ENCODE data around the gene TNFRSF18. TPM values are rescaled to one million over a fixed set of nuclear protein-coding genes. Genes with fewer than 3 reads are reported as not detected.

TNFRSF18 gene
- total RNA-seq, 1 donor from 2014 or later, result not detected

DNA sequence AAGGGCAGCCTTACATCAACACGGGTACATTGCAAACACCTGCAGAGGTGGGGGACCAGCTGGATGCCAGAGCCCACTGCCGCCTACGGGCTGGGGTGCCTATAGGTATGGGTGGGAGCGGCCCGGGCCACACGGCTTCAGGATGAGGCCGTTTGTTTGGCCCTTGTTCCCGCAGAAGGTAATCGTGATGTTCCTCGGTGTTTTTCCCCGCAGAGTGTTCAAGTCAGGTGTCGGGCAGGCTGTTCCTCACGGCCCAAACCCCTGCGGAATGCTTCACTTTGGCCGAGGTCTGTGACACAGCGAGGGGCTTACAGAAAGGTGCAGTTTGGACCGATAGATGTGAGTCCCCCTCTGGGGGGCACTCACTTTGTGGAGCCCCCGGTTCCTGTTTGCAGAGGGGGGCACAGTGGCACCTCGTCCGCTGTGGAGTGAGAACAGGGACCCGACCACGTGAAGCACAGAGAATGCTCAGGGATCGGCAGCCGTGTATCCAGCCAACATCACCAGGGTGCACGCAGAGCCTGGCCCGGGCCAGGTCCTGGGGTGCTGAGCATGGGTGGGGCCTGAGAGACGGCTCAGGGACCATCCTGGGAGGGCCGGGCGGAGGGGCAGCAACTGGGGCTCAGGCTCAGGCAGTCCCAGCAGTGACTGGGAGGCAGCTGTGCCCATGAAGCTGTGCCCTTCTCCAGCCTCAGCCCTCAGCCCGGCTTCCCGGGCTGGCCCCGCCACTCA, 33.2 kb downstream of the TNFRSF18 start:
- TF ChIP-seq, protein P1, sequence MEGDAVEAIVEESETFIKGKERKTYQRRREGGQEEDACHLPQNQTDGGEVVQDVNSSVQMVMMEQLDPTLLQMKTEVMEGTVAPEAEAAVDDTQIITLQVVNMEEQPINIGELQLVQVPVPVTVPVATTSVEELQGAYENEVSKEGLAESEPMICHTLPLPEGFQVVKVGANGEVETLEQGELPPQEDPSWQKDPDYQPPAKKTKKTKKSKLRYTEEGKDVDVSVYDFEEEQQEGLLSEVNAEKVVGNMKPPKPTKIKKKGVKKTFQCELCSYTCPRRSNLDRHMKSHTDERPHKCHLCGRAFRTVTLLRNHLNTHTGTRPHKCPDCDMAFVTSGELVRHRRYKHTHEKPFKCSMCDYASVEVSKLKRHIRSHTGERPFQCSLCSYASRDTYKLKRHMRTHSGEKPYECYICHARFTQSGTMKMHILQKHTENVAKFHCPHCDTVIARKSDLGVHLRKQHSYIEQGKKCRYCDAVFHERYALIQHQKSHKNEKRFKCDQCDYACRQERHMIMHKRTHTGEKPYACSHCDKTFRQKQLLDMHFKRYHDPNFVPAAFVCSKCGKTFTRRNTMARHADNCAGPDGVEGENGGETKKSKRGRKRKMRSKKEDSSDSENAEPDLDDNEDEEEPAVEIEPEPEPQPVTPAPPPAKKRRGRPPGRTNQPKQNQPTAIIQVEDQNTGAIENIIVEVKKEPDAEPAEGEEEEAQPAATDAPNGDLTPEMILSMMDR (IDR thresholded peaks at IDR 0.05; ENCODE audit: unreplicated experiment), result no peak
- DNase-seq (ENCODE audit: low spot score), result no peak
- no peaks in the 10 kb centered on the region for H3K4me1 Mint-ChIP-seq (ENCODE audit: unreplicated experiment)
- no peak overlapping the region for H3K4me3 Mint-ChIP-seq (ENCODE audit: unreplicated experiment)
- peaks cover 4% of the 10 kb centered on the region for H3K36me3 Mint-ChIP-seq (ENCODE audit: low read depth, unreplicated experiment)
- H3K27ac Mint-ChIP-seq (ENCODE audit: unreplicated experiment), result no peak overlapping the region
- H3K9me3 Mint-ChIP-seq (ENCODE audit: unreplicated experiment), result no peaks in the 10 kb centered on the region
- H3K27me3 Mint-ChIP-seq (ENCODE audit: unreplicated experiment), result no peaks in the 10 kb centered on the region

DNA sequence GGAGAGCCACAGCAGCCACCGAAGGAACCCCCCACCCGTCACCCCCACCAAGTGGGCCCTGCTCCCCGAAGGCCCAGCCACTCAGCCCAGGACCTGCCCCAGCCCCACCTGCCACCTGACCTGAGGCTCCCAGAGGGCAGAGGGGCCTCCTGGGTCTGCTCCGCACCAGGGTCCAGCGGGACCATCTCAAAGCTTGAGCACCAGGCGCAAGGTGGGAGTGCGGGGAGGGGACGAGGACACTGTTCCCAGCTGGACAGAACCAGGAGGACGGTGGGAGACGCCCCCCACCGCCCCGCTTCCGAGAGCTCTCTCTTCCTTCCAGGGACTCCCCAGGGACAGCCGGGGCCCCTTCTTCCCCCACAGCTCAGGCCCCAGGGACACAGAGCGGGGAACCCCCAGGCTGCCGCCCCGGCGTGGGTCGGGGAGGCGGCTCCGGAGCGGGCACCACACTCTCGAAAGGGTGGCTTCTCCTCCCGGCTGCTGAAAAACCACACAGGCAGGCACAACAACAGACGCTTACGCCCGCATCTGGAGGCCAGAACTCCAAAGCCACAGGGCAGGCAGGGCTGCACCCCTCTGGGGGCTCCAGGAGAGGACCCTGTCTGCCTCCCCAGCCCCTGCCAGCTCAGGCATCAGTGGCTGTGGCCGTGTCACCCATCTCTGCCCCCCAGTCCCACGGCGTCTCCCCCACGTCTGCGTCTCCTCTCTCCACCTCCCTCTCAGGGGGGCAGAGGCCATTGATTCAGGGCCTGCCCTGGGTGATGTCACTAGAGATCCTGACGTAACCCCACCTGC, 34.6 kb downstream of the TNFRSF18 start:
- Mint-ChIP-seq H3K36me3 (ENCODE audit: low read depth, unreplicated experiment) (peaks cover 1% of the 10 kb centered on the region), H3K27ac (ENCODE audit: unreplicated experiment) (no peak overlapping the region), H3K27me3 (ENCODE audit: unreplicated experiment) (no peaks in the 10 kb centered on the region), H3K4me3 (ENCODE audit: unreplicated experiment) (no peak overlapping the region), H3K4me1 (ENCODE audit: unreplicated experiment) (no peaks in the 10 kb centered on the region), H3K9me3 (ENCODE audit: unreplicated experiment) (no peaks in the 10 kb centered on the region)
- DNase-seq (ENCODE audit: low spot score), result peak; percentile 5
- TF ChIP-seq, protein P1 (IDR thresholded peaks at IDR 0.05; ENCODE audit: unreplicated experiment), result no peak

DNA sequence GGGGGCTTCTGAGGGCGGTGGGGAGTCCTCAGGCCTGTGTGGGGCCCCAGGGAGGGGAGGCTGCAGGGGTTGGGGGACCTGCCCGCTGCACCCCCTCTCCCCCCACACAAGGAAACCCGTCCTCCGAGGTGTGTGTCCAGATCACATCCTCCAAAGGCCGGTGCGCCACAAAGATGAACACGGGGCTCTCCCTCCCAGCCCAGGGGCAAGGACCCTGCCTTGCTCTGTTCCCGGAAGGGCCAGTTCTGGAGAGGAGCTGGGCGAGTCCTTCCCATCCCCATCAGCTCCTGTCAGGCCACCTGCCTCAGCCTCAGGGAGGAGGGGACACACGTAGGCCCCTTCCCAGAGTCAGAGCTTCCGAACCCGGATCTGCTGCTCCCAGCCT, 35.2 kb downstream of the TNFRSF18 start:
- DNase-seq (ENCODE audit: low spot score), result peak; percentile 2

DNA sequence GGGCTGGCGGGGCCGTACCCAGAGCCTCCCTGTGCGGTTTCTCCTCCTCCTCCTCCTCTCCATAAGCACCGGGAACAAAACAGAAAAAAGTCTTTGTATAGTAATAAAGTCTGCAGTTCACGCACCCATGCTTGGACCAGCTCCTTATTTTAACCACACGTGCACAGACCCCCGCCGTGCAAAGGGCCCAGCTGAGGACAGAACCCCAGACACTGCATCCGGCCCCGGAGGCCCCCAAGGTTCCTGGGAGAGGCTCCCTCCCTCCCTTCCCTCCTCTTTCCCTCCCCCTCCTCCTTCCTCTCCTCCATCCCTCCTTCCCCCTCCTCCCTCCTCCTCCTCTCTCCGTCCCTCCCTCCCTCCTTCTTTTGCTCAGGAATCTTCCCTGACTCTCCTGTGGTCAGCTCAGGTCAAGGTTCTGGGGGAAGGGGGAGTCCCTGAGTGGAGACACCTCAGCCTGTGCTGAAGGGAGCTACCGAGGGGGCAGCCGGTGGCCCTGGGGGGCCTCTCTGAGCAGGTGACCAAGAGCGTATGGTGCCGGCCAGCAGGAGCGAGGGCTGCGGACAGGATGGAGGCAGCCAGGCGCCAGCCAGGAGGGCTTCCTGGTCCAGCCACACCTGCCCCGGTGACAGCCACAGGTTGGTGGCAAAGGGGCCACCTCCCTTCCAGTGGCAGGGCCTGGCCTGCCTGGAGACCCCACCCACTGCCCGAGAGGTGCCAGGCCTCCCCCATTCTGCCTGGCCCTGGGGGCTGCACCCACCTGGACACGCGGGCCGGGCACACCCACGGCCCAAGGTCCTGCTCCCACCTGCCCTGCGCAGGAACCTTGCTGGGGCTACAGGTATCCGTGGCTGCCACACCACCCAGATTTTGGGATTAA, 35.9 kb downstream of the TNFRSF18 start:
- no peaks in the 10 kb centered on the region for H3K36me3 Mint-ChIP-seq (ENCODE audit: low read depth, unreplicated experiment)
- H3K4me3 Mint-ChIP-seq (ENCODE audit: unreplicated experiment), result no peak overlapping the region
- no peak overlapping the region for H3K27ac Mint-ChIP-seq (ENCODE audit: unreplicated experiment)
- peak; percentile 2 for DNase-seq (ENCODE audit: low spot score)
- H3K4me1 Mint-ChIP-seq (ENCODE audit: unreplicated experiment), result peaks cover 3% of the 10 kb centered on the region
- H3K9me3 Mint-ChIP-seq (ENCODE audit: unreplicated experiment), result no peaks in the 10 kb centered on the region
- H3K27me3 Mint-ChIP-seq (ENCODE audit: unreplicated experiment), result peaks cover 3% of the 10 kb centered on the region
- TF ChIP-seq, protein P1 (IDR thresholded peaks at IDR 0.05; ENCODE audit: unreplicated experiment), result no peak

More for the DNA sequence above, 35.2 kb downstream of the TNFRSF18 start:
- Mint-ChIP-seq H3K27ac (ENCODE audit: unreplicated experiment) (no peak overlapping the region), H3K4me3 (ENCODE audit: unreplicated experiment) (no peak overlapping the region), H3K9me3 (ENCODE audit: unreplicated experiment) (no peaks in the 10 kb centered on the region), H3K4me1 (ENCODE audit: unreplicated experiment) (no peaks in the 10 kb centered on the region), H3K27me3 (ENCODE audit: unreplicated experiment) (no peaks in the 10 kb centered on the region), H3K36me3 (ENCODE audit: low read depth, unreplicated experiment) (no peaks in the 10 kb centered on the region)
- TF ChIP-seq, protein P1 (IDR thresholded peaks at IDR 0.05; ENCODE audit: unreplicated experiment), result no peak

Measured in endothelial cell (in vitro differentiated cells).